K562 (cell line): ENCODE data around the gene CNR2. TPM values are rescaled to one million over a fixed set of nuclear protein-coding genes. Genes with fewer than 3 reads are reported as not detected.

Source experiments
- ATAC-seq: fragments of 200-7000 bp; cut with Tn5 transposase; 3 replicates; pipeline ENCODE4 v1.9.1; 2020; ENCODE audit warnings: moderate library complexity
- BruUV-seq: library from RNA; stranded (reverse); fragments of 400-500 nt; replicated peaks from 2 replicates; lab custom pipeline; 2021; lab: Mats Ljungman, UMichigan
- CTCF ChIA-PET: fragments of 300-600 bp; formaldehyde crosslinking; extraction: SDS; loops from one replicate; lab custom pipeline; 2021; ENCODE audit warnings: low intra/inter-chr PET ratio; lab: Yijun Ruan, JAX
- POLR2A ChIA-PET: fragments of 300-600, 350-650 bp; sonication (Branson Sonifier 250); formaldehyde crosslinking; extraction: SDS; loops from one replicate; lab custom pipeline; 2021; ENCODE audit warnings: antibody characterized with exemption, inconsistent platforms; lab: Yijun Ruan, JAX
- DNase-seq, 4 experiments: peaks; one replicate each; pipeline versions ENCODE4 v3.0.0 to v3.0.0-alpha.2; 2011 to 2018; ENCODE audit warnings: low spot score in 3 of 4, mixed read lengths in 3 of 4; ENCODE audit errors: extremely low read depth in 1 of 4
- FAIRE-seq: peaks from 2 replicates; lab custom pipeline; 2011; peaks lifted over from hg19 to GRCh38; lab: Jason Lieb, UNC
- H2AFZ ChIP-seq: 2 replicates; pipeline ENCODE4 v1.6.0; 2011; ENCODE audit warnings: low read depth, low read length, control low read depth, inconsistent platforms
- H3K27ac ChIP-seq: fragments of 200-600 bp; 3 replicates; pipeline ENCODE4 v1.8.0; 2011; ENCODE audit warnings: low read depth, mild to moderate bottlenecking, control low read depth, inconsistent platforms, low read length, moderate library complexity, mixed read lengths; ENCODE audit errors: extremely low read depth
- H3K27me3 ChIP-seq, 2 experiments: fragments of 300-600 bp in 1 of 2; 2 replicates in 1 of 2; 3 replicates in 1 of 2; pipeline versions ENCODE4 v1.6.0 to v1.8.0; 2011; ENCODE audit warnings: inconsistent platforms in 2 of 2, low read length in 2 of 2, mild to moderate bottlenecking in 1 of 2, mixed read lengths in 1 of 2, moderate library complexity in 1 of 2; ENCODE audit not compliant: control insufficient read depth in 2 of 2, insufficient read depth in 2 of 2
- H3K36me3 ChIP-seq: fragments of 300-600 bp; 3 replicates; pipeline ENCODE4 v1.8.0; 2011; ENCODE audit warnings: mild to moderate bottlenecking, low read length, inconsistent platforms; ENCODE audit not compliant: control insufficient read depth, insufficient read depth
- H3K4me1 ChIP-seq, 2 experiments: fragments of 200-600 bp in 1 of 2; replicated peaks in 1 of 2; 2 replicates in 1 of 2; 3 replicates in 1 of 2; pipeline versions ENCODE4 v1.5.1 to v1.8.0; 2011; ENCODE audit warnings: inconsistent platforms in 2 of 2, low read length in 2 of 2, mild to moderate bottlenecking in 1 of 2, mixed read lengths in 1 of 2, moderate library complexity in 1 of 2; ENCODE audit not compliant: control insufficient read depth in 2 of 2, insufficient read depth in 2 of 2
- H3K4me2 ChIP-seq: 2 replicates; pipeline ENCODE4 v1.6.1; 2011; ENCODE audit warnings: low read length, control low read depth, inconsistent platforms, mixed read lengths; ENCODE audit not compliant: insufficient read depth
- H3K4me3 ChIP-seq: fragments of 200-600 bp; sonication (generic), shearing (Covaris generic); 2 replicates; pipeline ENCODE4 v1.5.1; 2016; ENCODE audit warnings: control low read depth, inconsistent platforms
- H3K79me2 ChIP-seq: fragments of 200-600 bp; 3 replicates; pipeline ENCODE4 v1.8.0; 2011; ENCODE audit warnings: low read length, inconsistent platforms; ENCODE audit not compliant: control insufficient read depth, insufficient read depth
- H3K9ac ChIP-seq, 2 experiments: 2 replicates each; pipeline versions ENCODE4 v1.6.0 to v1.6.1; 2011; ENCODE audit warnings: low read depth in 2 of 2, low read length in 2 of 2, control low read depth in 1 of 2, inconsistent platforms in 1 of 2, mild to moderate bottlenecking in 1 of 2, mixed read lengths in 1 of 2; ENCODE audit not compliant: insufficient read depth in 1 of 2
- H3K9me1 ChIP-seq: one replicate; pipeline ENCODE4 v1.6.0; 2011; ENCODE audit warnings: inconsistent platforms, mild to moderate bottlenecking, low read length, moderate library complexity; ENCODE audit not compliant: control insufficient read depth, insufficient read depth
- H3K9me3 ChIP-seq: replicated peaks from 2 replicates; pipeline ENCODE4 v1.5.1; 2011; ENCODE audit warnings: low read depth, low read length, inconsistent platforms; ENCODE audit not compliant: control insufficient read depth, insufficient read depth
- H4K20me1 ChIP-seq: replicated peaks from 2 replicates; pipeline ENCODE4 v1.6.1; 2011; ENCODE audit warnings: low read length, inconsistent platforms, mixed read lengths; ENCODE audit not compliant: control insufficient read depth, insufficient read depth
- HEY1 ChIP-seq: fragments of 250-450 bp; sonication (Bioruptor Pico); IDR thresholded peaks from 2 replicates; pipeline ENCODE4 v1.5.0; 2020; ENCODE audit warnings: mild to moderate bottlenecking, moderate library complexity, borderline replicate concordance
- MYNN ChIP-seq, 2 experiments: sonication (generic); formaldehyde crosslinking in 1 of 2; IDR thresholded peaks; 2 replicates each; pipeline versions ENCODE4 v1.5.0 to v1.6.1; 2016 to 2020; ENCODE audit warnings: antibody characterized with exemption in 1 of 2, missing genetic modification reagents in 1 of 2
- RBM15 ChIP-seq: fragments of 200-400 bp; formaldehyde crosslinking; IDR thresholded peaks from 2 replicates; pipeline ENCODE4 v1.6.1; 2018; ENCODE audit warnings: mild to moderate bottlenecking, low read length, moderate library complexity; ENCODE audit not compliant: insufficient read depth
- SMARCE1 ChIP-seq: fragments of 450-650 bp; IDR thresholded peaks from 2 replicates; pipeline ENCODE4 v1.7.1; 2016; ENCODE audit warnings: mild to moderate bottlenecking
- WGBS: fragments of 100-300 bp; shearing (Covaris generic); methylation state at CpG from one replicate; pipeline ENCODE4 v1.1.6; 2016; ENCODE audit warnings: low coverage, mixed read lengths; ENCODE audit not compliant: insufficient coverage; ENCODE audit errors: missing lambda C conversion rate; 5-methylcytosine and 5-hydroxymethylcytosine counted together
- in situ Hi-C: fragments of 300-500 bp; cut with MboI; formaldehyde crosslinking; loops from 4 replicates; pipeline ENCODE4 v1.15.0; 2018; ENCODE audit warnings: inconsistent platforms, mixed read lengths
- intact Hi-C: fragments of 100-400 bp; cut with micrococcal nuclease; formaldehyde crosslinking; loops from 2 replicates; pipeline ENCODE4 v1.14.2; 2022
- polyA plus RNA-seq, 8 experiments: library from polyadenylated mRNA; depleted of rRNA in 4 of 8; stranded (reverse) in 5 of 8; unstranded in 3 of 8; fragments of >200 nt; fragmentation: Nextera tagmentation in 2 of 8; fragmentation: Illumina TruSeq in 1 of 8; extraction: Ambion mirVana in 2 of 8; extraction: Trizol in 1 of 8; gene quantifications; 2 replicates each; pipeline versions ENCODE4 v1.2.1 to v1.2.3, GENCODE V29; 2011 to 2014; ENCODE audit warnings: inconsistent platforms in 1 of 8, missing spikeins in 1 of 8
- total RNA-seq, 7 experiments: library from RNA; depleted of rRNA in 6 of 7; stranded (reverse); fragments of >200 nt in 6 of 7; fragmentation: Illumina TruSeq in 2 of 7; extraction: Trizol in 2 of 7; gene quantifications; 2 replicates each; pipeline versions ENCODE4 v1.2.1 to v1.2.3, GENCODE V29; 2011 to 2021; ENCODE audit warnings: low replicate concordance in 1 of 7

Gene CNR2
- total and polyA plus RNA-seq, 9 of the 15 experiments (the other 6 are each of a cell fraction or from before 2014, with no cell fraction given), result not detected

DNA sequence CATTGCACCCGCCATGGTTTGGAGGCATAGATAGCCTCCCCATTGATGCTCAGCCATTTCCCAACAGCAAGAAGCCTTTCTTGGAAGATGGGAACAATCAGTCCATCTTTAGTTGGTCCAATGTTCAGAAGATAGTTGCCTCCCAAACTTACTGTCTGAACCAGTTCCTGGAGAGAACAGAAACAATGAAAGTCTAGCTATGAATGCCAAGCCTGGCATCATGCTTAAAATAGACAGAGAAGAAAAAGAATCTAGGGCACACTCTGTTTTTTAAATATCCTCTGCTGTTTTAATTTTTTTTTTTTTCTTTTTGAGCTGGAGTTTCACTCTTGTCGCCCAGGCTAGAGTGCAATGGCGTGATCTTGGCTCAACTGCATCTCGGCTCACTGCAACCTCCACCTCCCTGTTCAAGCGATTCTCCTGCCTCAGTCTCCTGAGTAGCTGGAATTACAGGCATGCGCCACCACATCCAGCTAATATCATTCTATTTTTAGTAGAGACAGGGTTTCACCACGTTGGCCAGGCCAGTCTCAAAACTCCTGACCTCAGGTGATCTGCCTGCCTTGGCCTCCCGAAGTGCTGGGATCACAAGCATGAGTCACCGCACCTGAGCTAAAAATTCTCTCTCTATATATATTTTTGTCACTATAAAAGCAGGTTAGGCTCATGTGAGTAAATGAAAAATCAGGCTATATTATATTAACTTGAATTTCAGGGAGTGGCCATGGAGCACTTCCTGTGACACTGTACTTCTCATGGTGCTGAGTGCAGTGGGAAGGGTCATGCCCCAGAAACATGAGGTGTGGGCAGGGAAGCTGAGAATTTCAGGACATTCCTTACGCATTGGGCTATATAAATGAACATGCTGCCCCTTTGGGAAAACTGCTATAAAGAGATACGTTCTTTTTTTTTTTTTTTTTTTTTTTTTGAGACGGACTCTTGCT lies 64.2 kb downstream of the CNR2 start:
- CTCF ChIA-PET, result no interaction called here
- Histone ChIP-seq H2AFZ (no peak overlapping the region), H4K20me1 (no peaks in the 10 kb centered on the region), H3K4me2 (no peak overlapping the region), H3K9me3 (no peaks in the 10 kb centered on the region; the same call in 1 of the 2 replicates), H3K9me1 (no peaks in the 10 kb centered on the region), H3K27ac (no peak overlapping the region), H3K36me3 (peaks cover 20% of the 10 kb centered on the region), H3K4me1 (no peaks in the 10 kb centered on the region; a peak in 1 of 5 replicates), H3K79me2 (no peaks in the 10 kb centered on the region), H3K4me3 (no peak overlapping the region), H3K27me3 (no peaks in the 10 kb centered on the region), H3K9ac (no peak overlapping the region)
- no peak for TF ChIP-seq RBM15
- TF ChIP-seq HEY1 (CRISPR knock-in tag), result no peak
- TF ChIP-seq MYNN (IDR thresholded peaks at IDR 0.05), result no peak
- TF ChIP-seq MYNN (CRISPR knock-in tag; IDR thresholded peaks at IDR 0.05), result no peak
- no peak for TF ChIP-seq SMARCE1
- POLR2A ChIA-PET, result no interaction called here
- WGBS, result 75% methylated on average over 12 of the region's 12 CpGs
- intact Hi-C loops (no loop called here), in situ Hi-C loops (loop anchor here (10.0 kb wide), 1 partner anchor 1716 kb away; no protein-coding TSS in a partner anchor)
- DNase-seq (no peak), ATAC-seq (no peak), FAIRE-seq (no peak)
- no TSS peak for BruUV-seq
